HepG2 (cell line): ENCODE measurements around the gene ZNF185. TPM values are rescaled to one million over a fixed set of nuclear protein-coding genes. Genes with fewer than 3 reads are reported as not detected.

ENCODE experiments used
- ATAC-seq: fragments of 200-7000 bp; cut with Tn5 transposase; 3 replicates; pipeline ENCODE4 v1.9.1; 2020; ENCODE audit warnings: mild to moderate bottlenecking, moderate library complexity
- BruUV-seq: library from RNA; stranded (reverse); fragments of 400-500 nt; replicated peaks from 2 replicates; lab custom pipeline; 2021; lab: Mats Ljungman, UMichigan
- CTCF ChIA-PET: fragments of 300-600 bp; formaldehyde crosslinking; extraction: SDS; loops from one replicate; lab custom pipeline; 2021; ENCODE audit warnings: low total read pairs, inconsistent platforms, low intra/inter-chr PET ratio; lab: Yijun Ruan, JAX
- POLR2A ChIA-PET: fragments of 350-600 bp; sonication (Branson Sonifier 250); formaldehyde crosslinking; loops from one replicate; lab custom pipeline; 2020; ENCODE audit warnings: antibody characterized with exemption, inconsistent platforms; lab: Yijun Ruan, JAX
- DNase-seq: peaks from one replicate; pipeline ENCODE4 v3.0.0-alpha.2; 2015; ENCODE audit warnings: low spot score
- FAIRE-seq: peaks from 3 replicates; lab custom pipeline; 2011; peaks lifted over from hg19 to GRCh38; lab: Jason Lieb, UNC
- H2AFZ ChIP-seq: one replicate; pipeline ENCODE4 v1.6.1; 2011; ENCODE audit warnings: low read length, inconsistent platforms
- H3K27ac ChIP-seq: fragments of 300-600 bp; 3 replicates; pipeline ENCODE4 v1.8.0; 2011; ENCODE audit warnings: mixed run types, mild to moderate bottlenecking, mixed read lengths, low read length, inconsistent platforms; ENCODE audit not compliant: insufficient read depth; ENCODE audit errors: extremely low read length
- H3K27me3 ChIP-seq, 2 experiments: fragments of 200-600 bp in 1 of 2; 2 replicates in 1 of 2; 3 replicates in 1 of 2; pipeline versions ENCODE4 v1.6.0 to v1.8.0; 2011; ENCODE audit warnings: low read length in 2 of 2, mild to moderate bottlenecking in 2 of 2, moderate library complexity in 2 of 2, inconsistent platforms in 1 of 2; ENCODE audit not compliant: insufficient read depth in 2 of 2, control insufficient read depth in 1 of 2
- H3K36me3 ChIP-seq, 2 experiments: fragments of 200-600 bp in 1 of 2; replicated peaks in 1 of 2; 2 replicates in 1 of 2; 3 replicates in 1 of 2; pipeline versions ENCODE4 v1.5.1 to v1.8.0; 2011; ENCODE audit warnings: low read length in 2 of 2, inconsistent platforms in 1 of 2; ENCODE audit not compliant: insufficient read depth in 2 of 2, control insufficient read depth in 1 of 2
- H3K4me1 ChIP-seq: 2 replicates; pipeline ENCODE4 v1.5.1; 2012; ENCODE audit warnings: low read length, inconsistent platforms; ENCODE audit not compliant: insufficient read depth
- H3K4me2 ChIP-seq: 2 replicates; pipeline ENCODE4 v1.6.0; 2011; ENCODE audit warnings: low read depth, low read length, inconsistent platforms
- H3K4me3 ChIP-seq, 3 experiments: fragments of 200-600 bp in 1 of 3; sonication (generic), shearing (Covaris generic) in 1 of 3; replicated peaks in 1 of 3; 2 replicates each; pipeline ENCODE4 v1.5.1; 2011 to 2016; ENCODE audit warnings: low read length in 3 of 3, inconsistent platforms in 2 of 3, low read depth in 2 of 3, mild to moderate bottlenecking in 2 of 3, control low read depth in 1 of 3, mixed read lengths in 1 of 3; ENCODE audit not compliant: insufficient read depth in 1 of 3
- H3K79me2 ChIP-seq: one replicate; pipeline ENCODE4 v1.6.1; 2011; ENCODE audit warnings: low read length, inconsistent platforms; ENCODE audit not compliant: insufficient read depth
- H3K9ac ChIP-seq: 2 replicates; pipeline ENCODE4 v1.6.0; 2011; ENCODE audit warnings: mild to moderate bottlenecking, low read depth, low read length, inconsistent platforms; ENCODE audit not compliant: insufficient read depth
- H3K9me3 ChIP-seq: 2 replicates; pipeline ENCODE4 v1.5.1; 2012; ENCODE audit warnings: mild to moderate bottlenecking, low read length
- H4K20me1 ChIP-seq: 2 replicates; pipeline ENCODE4 v1.6.0; 2011; ENCODE audit warnings: inconsistent platforms, mild to moderate bottlenecking, low read length, moderate library complexity; ENCODE audit not compliant: insufficient read depth
- ARNT ChIP-seq: fragments of 450-650 bp; IDR thresholded peaks from 2 replicates; pipeline ENCODE4 v1.6.1; 2017
- CEBPG ChIP-seq: IDR thresholded peaks from 2 replicates; pipeline ENCODE4 v1.6.1; 2016
- HES4 ChIP-seq: sonication (generic); formaldehyde crosslinking; IDR thresholded peaks from 2 replicates; pipeline ENCODE4 v1.9.0; 2021; ENCODE audit warnings: mild to moderate bottlenecking, missing genetic modification reagents, borderline replicate concordance
- IKZF1 ChIP-seq: fragments of 450-650 bp; IDR thresholded peaks from 2 replicates; pipeline ENCODE4 v1.7.1; 2016
- KLF11 ChIP-seq: IDR thresholded peaks from 2 replicates; pipeline ENCODE4 v1.6.1; 2016; ENCODE audit warnings: missing compliant biosample characterization
- NBN ChIP-seq: fragments of 450-650 bp; conservative IDR thresholded peaks from 2 replicates; pipeline ENCODE4 v1.6.1; 2017
- NCOA5 ChIP-seq: sonication (generic); formaldehyde crosslinking; IDR thresholded peaks from 2 replicates; pipeline ENCODE4 v1.4.0; 2020; ENCODE audit warnings: missing genetic modification reagents
- REPIN1 ChIP-seq: sonication (generic); formaldehyde crosslinking; IDR thresholded peaks from 2 replicates; pipeline ENCODE4 v1.8.0; 2022; ENCODE audit warnings: missing genetic modification reagents, low read depth, mild to moderate bottlenecking, borderline replicate concordance
- SP1 ChIP-seq, 2 experiments: fragments of 450-650 bp in 1 of 2; sonication (generic) in 1 of 2; formaldehyde crosslinking in 1 of 2; IDR thresholded peaks; 2 replicates each; pipeline versions ENCODE4 v1.4.0 to v1.6.1; 2016 to 2020; ENCODE audit warnings: missing genetic modification reagents in 1 of 2
- ZFP82 ChIP-seq: sonication (generic); formaldehyde crosslinking; IDR thresholded peaks from 2 replicates; pipeline ENCODE4 v1.5.1; 2020; ENCODE audit warnings: mild to moderate bottlenecking, missing genetic modification reagents, borderline replicate concordance
- ZNF121 ChIP-seq: sonication (generic); formaldehyde crosslinking; IDR thresholded peaks from 2 replicates; pipeline ENCODE4 v1.5.0; 2020; ENCODE audit warnings: mild to moderate bottlenecking, missing genetic modification reagents
- ZNF672 ChIP-seq: sonication (generic); formaldehyde crosslinking; IDR thresholded peaks from 2 replicates; pipeline ENCODE4 v1.8.1; 2022; ENCODE audit warnings: missing genetic modification reagents
- WGBS: methylation state at CpG from one replicate; pipeline ENCODE4 v1.1.6; 2017; ENCODE audit warnings: low lambda C conversion rate; 5-methylcytosine and 5-hydroxymethylcytosine counted together
- in situ Hi-C: cut with HindIII; loops from 2 replicates; pipeline ENCODE4 v1.10.0; 2017; ENCODE audit warnings: low pct_unique_long_range_greater_than_20kb; ENCODE audit not compliant: extremely low pct_ligation_motif_present
- intact Hi-C: fragments of 100-400 bp; cut with micrococcal nuclease; formaldehyde crosslinking; loops from one replicate; pipeline ENCODE4 v1.10.0; 2022; ENCODE audit not compliant: unreplicated experiment
- polyA plus RNA-seq, 8 experiments: library from polyadenylated mRNA; depleted of rRNA in 3 of 8; stranded (reverse) in 7 of 8; unstranded in 1 of 8; fragments of >200 nt; fragmentation: Illumina TruSeq in 4 of 8; extraction: Trizol in 4 of 8; gene quantifications; 2 replicates each; pipeline versions ENCODE4 v1.2.1 to v1.2.3, GENCODE V29; 2011 to 2016; ENCODE audit warnings: low read depth in 4 of 8, missing spikeins in 1 of 8, mixed read lengths in 1 of 8; ENCODE audit not compliant: insufficient read depth in 1 of 8
- total RNA-seq, 5 experiments: library from RNA; depleted of rRNA; stranded (reverse); fragments of >200 nt; fragmentation: Illumina TruSeq; extraction: Trizol; gene quantifications; 2 replicates each; pipeline ENCODE4 v1.2.3, GENCODE V29; 2016; ENCODE audit warnings: low read depth in 1 of 5
- TF ChIP-seq, protein P1 (sequence below): sonication (generic); formaldehyde crosslinking; conservative IDR thresholded peaks from 2 replicates; pipeline ENCODE4 v1.5.0; 2020; ENCODE audit warnings: missing genetic modification reagents

ZNF185 gene
- total and polyA plus RNA-seq, 2 of the 13 experiments (the other 11 are each of a cell fraction or from before 2014, with no cell fraction given), result 1.6 to 3.4 TPM

GRCh38 chrX:152861826-152862225 is 36.0 kb upstream of the ZNF185 start:
- H2AFZ ChIP-seq, result no peak overlapping the region
- intact Hi-C loops, result no loop called here
- ATAC-seq (no peak), DNase-seq (no peak), FAIRE-seq (no peak)
- ChIA-PET POLR2A (no interaction called here), CTCF (no interaction called here)
- no peaks in the 10 kb centered on the region for H3K9me3 ChIP-seq
- no peaks in the 10 kb centered on the region for H3K4me1 ChIP-seq
- in situ Hi-C loops, result no loop called here
- 92% methylated on average over 6 of the region's 6 CpGs for WGBS
- no peak overlapping the region for H3K27ac ChIP-seq
- no peak for TF ChIP-seq ZNF672
- no peak for TF ChIP-seq IKZF1
- no peak for TF ChIP-seq SP1 (IDR thresholded peaks at IDR 0.05)
- TF ChIP-seq SP1 (CRISPR knock-in tag; IDR thresholded peaks at IDR 0.05), result no peak
- TF ChIP-seq HES4 (CRISPR knock-in tag), result no peak
- no peak for TF ChIP-seq CEBPG
- TF ChIP-seq KLF11 (CRISPR knock-in tag), result no peak
- no peak for TF ChIP-seq NCOA5 (CRISPR knock-in tag)
- no peak for TF ChIP-seq ZFP82
- TF ChIP-seq REPIN1, result no peak
- TF ChIP-seq NBN, result no peak
- TF ChIP-seq, protein P1, sequence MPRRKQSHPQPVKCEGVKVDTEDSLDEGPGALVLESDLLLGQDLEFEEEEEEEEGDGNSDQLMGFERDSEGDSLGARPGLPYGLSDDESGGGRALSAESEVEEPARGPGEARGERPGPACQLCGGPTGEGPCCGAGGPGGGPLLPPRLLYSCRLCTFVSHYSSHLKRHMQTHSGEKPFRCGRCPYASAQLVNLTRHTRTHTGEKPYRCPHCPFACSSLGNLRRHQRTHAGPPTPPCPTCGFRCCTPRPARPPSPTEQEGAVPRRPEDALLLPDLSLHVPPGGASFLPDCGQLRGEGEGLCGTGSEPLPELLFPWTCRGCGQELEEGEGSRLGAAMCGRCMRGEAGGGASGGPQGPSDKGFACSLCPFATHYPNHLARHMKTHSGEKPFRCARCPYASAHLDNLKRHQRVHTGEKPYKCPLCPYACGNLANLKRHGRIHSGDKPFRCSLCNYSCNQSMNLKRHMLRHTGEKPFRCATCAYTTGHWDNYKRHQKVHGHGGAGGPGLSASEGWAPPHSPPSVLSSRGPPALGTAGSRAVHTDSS (CRISPR knock-in tag), result no peak
- TF ChIP-seq ZNF121 (CRISPR knock-in tag), result no peak
- no peak for TF ChIP-seq ARNT
- H3K9ac ChIP-seq, result no peak overlapping the region
- no TSS peak for BruUV-seq
- H3K4me3 ChIP-seq, result no peak overlapping the region
- no peaks in the 10 kb centered on the region for H3K79me2 ChIP-seq
- peaks cover 1 to 61% of the 10 kb centered on the region in 2 experiments for H3K36me3 ChIP-seq
- H3K4me2 ChIP-seq, result no peak overlapping the region
- H4K20me1 ChIP-seq, result no peaks in the 10 kb centered on the region
- H3K27me3 ChIP-seq, result no peaks in the 10 kb centered on the region
